DOHH2 (cell line): Measurements from ENCODE around the gene CATSPER3.

Experiments
- EZH2phosphoT487 ChIP-seq: fragments of 200-600 bp; sonication (generic); IDR thresholded peaks from 2 replicates; pipeline ENCODE4 v1.6.1; 2017; ENCODE audit warnings: borderline replicate concordance, mild to moderate bottlenecking, antibody characterized with exemption, low read length, moderate library complexity, mixed read lengths
- TF ChIP-seq, protein P1 (sequence below): fragments of 200-600 bp; sonication (generic); IDR thresholded peaks from one replicate; pipeline ENCODE4 v1.5.1; 2014; ENCODE audit warnings: antibody characterized with exemption, mild to moderate bottlenecking, low read depth, low read length; ENCODE audit not compliant: poor library complexity, severe bottlenecking

DNA sequence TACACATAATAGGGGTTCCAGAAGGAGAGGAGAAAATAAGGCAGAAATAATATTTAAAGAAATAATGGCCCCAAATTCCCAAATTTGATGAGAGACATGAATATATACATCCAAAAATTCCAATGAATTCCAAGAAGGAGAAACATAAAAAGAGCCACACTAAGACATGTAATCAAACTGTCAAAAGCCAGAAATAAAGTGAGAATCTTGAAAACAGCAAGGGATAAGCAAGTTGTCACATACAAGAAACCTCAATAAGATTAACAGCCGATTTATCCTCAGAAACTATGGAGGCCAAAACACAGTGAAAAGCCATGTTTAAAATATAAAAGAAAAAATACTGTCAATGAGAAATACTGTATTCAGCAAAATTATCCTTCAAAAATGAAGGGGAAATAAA lies 14.5 kb downstream of the CATSPER3 start:
- TF ChIP-seq, protein P1, sequence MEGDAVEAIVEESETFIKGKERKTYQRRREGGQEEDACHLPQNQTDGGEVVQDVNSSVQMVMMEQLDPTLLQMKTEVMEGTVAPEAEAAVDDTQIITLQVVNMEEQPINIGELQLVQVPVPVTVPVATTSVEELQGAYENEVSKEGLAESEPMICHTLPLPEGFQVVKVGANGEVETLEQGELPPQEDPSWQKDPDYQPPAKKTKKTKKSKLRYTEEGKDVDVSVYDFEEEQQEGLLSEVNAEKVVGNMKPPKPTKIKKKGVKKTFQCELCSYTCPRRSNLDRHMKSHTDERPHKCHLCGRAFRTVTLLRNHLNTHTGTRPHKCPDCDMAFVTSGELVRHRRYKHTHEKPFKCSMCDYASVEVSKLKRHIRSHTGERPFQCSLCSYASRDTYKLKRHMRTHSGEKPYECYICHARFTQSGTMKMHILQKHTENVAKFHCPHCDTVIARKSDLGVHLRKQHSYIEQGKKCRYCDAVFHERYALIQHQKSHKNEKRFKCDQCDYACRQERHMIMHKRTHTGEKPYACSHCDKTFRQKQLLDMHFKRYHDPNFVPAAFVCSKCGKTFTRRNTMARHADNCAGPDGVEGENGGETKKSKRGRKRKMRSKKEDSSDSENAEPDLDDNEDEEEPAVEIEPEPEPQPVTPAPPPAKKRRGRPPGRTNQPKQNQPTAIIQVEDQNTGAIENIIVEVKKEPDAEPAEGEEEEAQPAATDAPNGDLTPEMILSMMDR = no peak
- no peak for TF ChIP-seq EZH2phosphoT487
